RWPE2 (cell line): ENCODE measurements around the gene RAP1GAP2.

Experiments used
- ATAC-seq: fragments of 200-7000 bp; cut with Tn5 transposase; 3 replicates; pipeline ENCODE4 v1.9.1; 2021; ENCODE audit warnings: low read depth
- DNase-seq: peaks from one replicate; pipeline ENCODE4 v3.0.0-alpha.2; 2020; ENCODE audit warnings: low spot score
- H3K27ac ChIP-seq: fragments of 450-650 bp; 2 replicates; pipeline ENCODE4 v1.5.1; 2017; ENCODE audit warnings: mild to moderate bottlenecking; ENCODE audit not compliant: poor library complexity, severe bottlenecking
- H3K27me3 ChIP-seq: fragments of 250-450 bp; sonication (Bioruptor Pico); 2 replicates; pipeline ENCODE4 v1.5.1; 2021; ENCODE audit warnings: mild to moderate bottlenecking, moderate library complexity; ENCODE audit not compliant: insufficient read depth, poor library complexity, severe bottlenecking
- H3K36me3 ChIP-seq: fragments of 250-450 bp; sonication (Bioruptor Pico); 2 replicates; pipeline ENCODE4 v1.5.1; 2020; ENCODE audit warnings: low read depth, mild to moderate bottlenecking, moderate library complexity
- H3K4me1 ChIP-seq: fragments of 250-450 bp; sonication (Bioruptor Pico); 2 replicates; pipeline ENCODE4 v1.5.1; 2021; ENCODE audit warnings: mild to moderate bottlenecking, moderate library complexity; ENCODE audit not compliant: insufficient read depth, poor library complexity, severe bottlenecking
- H3K4me3 ChIP-seq: fragments of 250-450 bp; sonication (Bioruptor Pico); 2 replicates; pipeline ENCODE4 v1.5.1; 2021; ENCODE audit warnings: mild to moderate bottlenecking, moderate library complexity; ENCODE audit not compliant: severe bottlenecking
- H3K9me3 ChIP-seq: fragments of 250-450 bp; sonication (Bioruptor Pico); 2 replicates; pipeline ENCODE4 v1.5.1; 2021; ENCODE audit warnings: mild to moderate bottlenecking, moderate library complexity; ENCODE audit not compliant: severe bottlenecking
- TF ChIP-seq, protein P1 (sequence below): fragments of 450-650 bp; IDR thresholded peaks from one replicate; pipeline ENCODE4 v1.5.1; 2017; ENCODE audit warnings: mild to moderate bottlenecking, moderate library complexity; ENCODE audit not compliant: poor library complexity, severe bottlenecking

The RAP1GAP2 gene

GRCh38 chr17:2850991-2851390, 54.8 kb downstream of the RAP1GAP2 start:
- no peaks in the 10 kb centered on the region for H3K27me3 ChIP-seq
- TF ChIP-seq, protein P1, sequence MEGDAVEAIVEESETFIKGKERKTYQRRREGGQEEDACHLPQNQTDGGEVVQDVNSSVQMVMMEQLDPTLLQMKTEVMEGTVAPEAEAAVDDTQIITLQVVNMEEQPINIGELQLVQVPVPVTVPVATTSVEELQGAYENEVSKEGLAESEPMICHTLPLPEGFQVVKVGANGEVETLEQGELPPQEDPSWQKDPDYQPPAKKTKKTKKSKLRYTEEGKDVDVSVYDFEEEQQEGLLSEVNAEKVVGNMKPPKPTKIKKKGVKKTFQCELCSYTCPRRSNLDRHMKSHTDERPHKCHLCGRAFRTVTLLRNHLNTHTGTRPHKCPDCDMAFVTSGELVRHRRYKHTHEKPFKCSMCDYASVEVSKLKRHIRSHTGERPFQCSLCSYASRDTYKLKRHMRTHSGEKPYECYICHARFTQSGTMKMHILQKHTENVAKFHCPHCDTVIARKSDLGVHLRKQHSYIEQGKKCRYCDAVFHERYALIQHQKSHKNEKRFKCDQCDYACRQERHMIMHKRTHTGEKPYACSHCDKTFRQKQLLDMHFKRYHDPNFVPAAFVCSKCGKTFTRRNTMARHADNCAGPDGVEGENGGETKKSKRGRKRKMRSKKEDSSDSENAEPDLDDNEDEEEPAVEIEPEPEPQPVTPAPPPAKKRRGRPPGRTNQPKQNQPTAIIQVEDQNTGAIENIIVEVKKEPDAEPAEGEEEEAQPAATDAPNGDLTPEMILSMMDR, result no peak
- H3K36me3 ChIP-seq, result no peaks in the 10 kb centered on the region
- no peak overlapping the region for H3K4me3 ChIP-seq
- no peaks in the 10 kb centered on the region for H3K9me3 ChIP-seq
- DNase-seq (no peak), ATAC-seq (no peak)
- peaks cover 2% of the 10 kb centered on the region for H3K4me1 ChIP-seq
- H3K27ac ChIP-seq, result no peak overlapping the region

DNA sequence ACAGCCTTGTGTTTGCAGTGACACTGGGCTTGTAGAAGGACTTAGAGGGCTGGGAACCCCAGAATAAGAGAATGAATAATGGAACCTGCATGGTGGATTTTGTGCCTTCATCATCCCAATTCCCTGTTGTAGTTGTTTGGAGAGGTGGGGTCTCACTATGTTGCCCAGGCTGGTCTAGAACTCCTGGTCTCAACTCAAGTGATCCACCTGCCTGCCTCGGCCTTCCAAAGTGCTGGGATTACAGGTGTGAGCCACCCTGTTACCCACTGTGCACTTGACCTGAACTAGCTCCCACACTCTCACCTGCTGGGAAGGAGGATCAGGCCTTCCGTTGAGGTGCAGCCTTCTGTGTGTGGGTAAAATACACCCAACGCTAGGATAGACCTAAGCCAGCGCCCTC, 55.4 kb downstream of the RAP1GAP2 start:
- Histone ChIP-seq H3K4me3 (no peak overlapping the region), H3K36me3 (no peaks in the 10 kb centered on the region), H3K27me3 (no peaks in the 10 kb centered on the region), H3K4me1 (peaks cover 2% of the 10 kb centered on the region), H3K9me3 (no peaks in the 10 kb centered on the region), H3K27ac (peak overlapping the region; percentile 9)
- ATAC-seq, result no peak
- no peak for DNase-seq
- TF ChIP-seq, protein P1, result no peak

GRCh38 chr17:2852221-2852620, 56.0 kb downstream of the RAP1GAP2 start:
- 0 out of 2 replicates have a peak, but pooled peaks cover 4% of the 10 kb centered on the region for H3K36me3 ChIP-seq
- ATAC-seq, result no peak
- peak overlapping the region; percentile 9 for H3K27ac ChIP-seq
- H3K4me3 ChIP-seq, result no peak overlapping the region
- TF ChIP-seq, protein P1, result no peak
- H3K4me1 ChIP-seq, result peaks cover 2% of the 10 kb centered on the region
- H3K9me3 ChIP-seq, result no peaks in the 10 kb centered on the region
- no peaks in the 10 kb centered on the region for H3K27me3 ChIP-seq
- no peak for DNase-seq

DNA sequence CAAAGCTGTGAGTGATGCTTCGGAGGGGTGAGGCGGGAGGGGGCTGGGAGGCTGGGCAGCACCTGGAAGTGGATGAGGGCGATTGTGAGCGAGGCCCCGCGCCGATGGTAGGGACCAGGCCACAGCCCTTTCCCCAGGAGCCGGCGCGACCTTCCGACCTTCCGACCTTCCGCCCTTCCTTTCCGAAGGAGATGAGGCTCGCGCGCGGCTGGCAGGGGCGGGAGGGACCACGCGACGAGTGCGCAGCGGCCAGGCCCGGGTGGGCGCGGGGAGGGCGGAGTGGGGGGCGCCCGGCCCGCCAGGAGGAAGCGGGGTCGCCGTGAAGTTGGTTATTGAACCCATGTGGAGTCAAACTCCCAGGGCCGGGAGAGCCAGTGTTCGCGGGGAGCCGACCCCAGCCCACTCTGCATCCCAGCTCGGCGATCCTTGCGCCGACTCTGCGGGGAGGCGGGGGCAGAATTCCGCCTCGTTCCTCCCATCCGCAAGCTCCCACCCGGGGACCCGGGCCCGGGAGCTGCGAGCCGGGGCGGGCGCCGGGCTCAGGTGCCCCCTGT, 56.6 kb downstream of the RAP1GAP2 start:
- 0 out of 2 replicates have a peak, but pooled peaks cover 6% of the 10 kb centered on the region for H3K36me3 ChIP-seq
- DNase-seq (no peak), ATAC-seq (no peak)
- H3K27me3 ChIP-seq, result no peaks in the 10 kb centered on the region
- TF ChIP-seq, protein P1, result no peak
- peak overlapping the region; percentile 80 for H3K27ac ChIP-seq
- H3K4me3 ChIP-seq, result peak overlapping the region; percentile 89
- no peaks in the 10 kb centered on the region for H3K9me3 ChIP-seq
- peaks cover 2% of the 10 kb centered on the region for H3K4me1 ChIP-seq
